ENCODE measurements around the gene COMMD3.
A peak's percentile ranks its signal among the peaks of the same experiment; 100 is the strongest.

The COMMD3 gene

DNA sequence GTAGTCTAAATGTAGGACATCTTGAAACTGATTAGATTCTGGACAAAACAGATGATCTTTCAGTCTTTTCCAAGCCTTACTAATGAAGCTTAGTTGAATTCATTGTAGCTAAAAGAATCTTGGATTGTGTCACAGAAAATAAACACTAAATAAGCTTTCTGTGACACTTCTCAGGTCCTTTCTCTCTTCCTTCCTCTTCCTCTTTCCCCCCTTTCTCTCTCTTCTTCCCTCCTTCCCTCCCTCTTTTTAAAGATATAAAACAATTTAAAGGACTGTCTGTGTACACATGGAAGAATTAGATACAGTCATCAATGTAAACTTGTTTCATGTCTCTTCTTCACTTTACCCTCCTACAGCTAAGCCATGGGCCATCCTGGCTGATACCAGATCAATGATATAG is 5.3 kb upstream of the COMMD3 start:
- H3K27ac Mint-ChIP-seq, result no peak overlapping the region
- no peak for DNase-seq (ENCODE audit: low spot score)

DNA sequence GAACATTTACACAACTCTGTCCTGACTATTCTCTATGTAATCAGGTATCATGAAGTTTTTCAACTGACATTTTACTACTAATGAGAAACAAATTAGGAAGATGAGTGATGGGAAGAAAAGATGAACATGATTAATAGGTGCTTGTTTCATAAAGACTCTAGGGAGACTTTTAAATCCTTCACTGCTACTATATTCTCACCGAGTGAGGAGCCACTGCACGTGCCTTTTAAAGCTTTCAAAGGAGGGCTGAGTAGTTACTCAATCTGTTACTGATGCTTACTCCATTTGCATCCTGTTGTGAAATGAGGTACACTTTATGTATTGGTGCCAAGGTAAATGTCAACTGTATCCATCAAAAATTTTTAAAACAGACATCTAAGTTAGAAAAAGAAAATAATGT is 1.3 kb upstream of the COMMD3 start:
- Mint-ChIP-seq H3K27ac (peak overlapping the region; percentile 99), H3K36me3 (ENCODE audit: low read depth) (peaks cover 13% of the 10 kb centered on the region), H3K9me3 (no peaks in the 10 kb centered on the region), H3K4me1 (ENCODE audit: low read depth) (peaks cover 36% of the 10 kb centered on the region), H3K27me3 (ENCODE audit: low read depth) (peaks cover 14% of the 10 kb centered on the region), H3K4me3 (peak overlapping the region; percentile 95)
- DNase-seq (ENCODE audit: low spot score), result no peak

More for the DNA sequence above, 5.3 kb upstream of the COMMD3 start:
- Mint-ChIP-seq H3K9me3 (no peaks in the 10 kb centered on the region), H3K4me3 (no peak overlapping the region), H3K27me3 (ENCODE audit: low read depth) (peaks cover 4% of the 10 kb centered on the region), H3K4me1 (ENCODE audit: low read depth) (peaks cover 23% of the 10 kb centered on the region), H3K36me3 (ENCODE audit: low read depth) (peaks cover 2% of the 10 kb centered on the region)

DNA sequence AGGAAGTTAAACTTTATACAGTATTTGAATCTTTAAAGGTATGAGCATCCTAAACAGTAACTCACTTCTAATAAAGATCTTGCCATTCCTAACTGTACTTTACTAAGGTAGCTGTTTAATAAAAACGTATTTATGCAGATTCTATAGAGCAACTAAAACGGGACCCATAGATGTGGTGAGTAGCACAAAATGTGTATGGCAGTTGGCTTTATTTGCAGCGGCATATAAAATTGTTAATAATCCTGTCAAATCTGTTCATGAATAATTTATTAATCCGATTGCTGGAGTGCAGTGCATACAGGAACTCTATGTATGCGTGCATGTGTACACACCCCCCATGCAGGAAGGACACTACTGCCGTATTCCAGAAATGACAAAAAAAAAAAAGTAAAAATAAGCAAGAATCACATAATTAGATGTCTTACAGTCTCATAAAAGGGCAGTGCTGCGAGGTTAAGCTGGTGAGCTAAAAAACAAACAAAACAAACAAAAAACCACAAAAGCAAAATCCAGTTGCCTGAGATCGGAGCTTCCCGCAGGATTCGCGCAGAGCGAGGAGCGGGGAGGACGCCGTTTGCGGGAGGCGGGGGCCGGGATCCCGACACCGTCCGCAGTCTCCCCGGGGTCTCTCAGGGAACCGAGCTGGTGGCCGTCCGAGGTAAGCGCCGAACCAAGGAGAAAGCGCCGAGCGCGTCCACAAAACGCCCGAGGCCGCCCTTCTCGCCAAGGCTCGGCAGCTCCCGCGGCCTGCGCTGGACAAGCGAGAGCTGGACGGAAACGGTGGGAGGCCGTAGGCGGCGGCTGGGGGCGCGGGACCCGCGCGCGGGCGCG is 518 bp upstream of the COMMD3 start:
- DNase-seq (ENCODE audit: low spot score), result no peak

DNA sequence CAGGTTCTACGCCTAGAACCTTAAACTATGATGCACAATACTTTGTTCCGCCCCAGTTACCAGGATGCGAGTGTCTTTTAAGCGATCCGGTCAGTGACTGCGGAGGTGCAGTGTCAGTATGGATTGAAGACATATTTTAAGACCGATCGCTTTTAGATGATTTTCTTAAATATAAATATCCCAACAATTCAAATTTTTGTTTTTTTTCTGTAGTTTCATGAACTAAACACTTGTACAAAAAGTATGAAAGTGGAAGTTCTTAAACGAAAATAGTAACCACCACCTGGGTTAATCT is 835 bp downstream of the COMMD3 start:
- H3K27me3 Mint-ChIP-seq (ENCODE audit: low read depth), result peaks cover 20% of the 10 kb centered on the region
- H3K4me1 Mint-ChIP-seq (ENCODE audit: low read depth), result peaks cover 38% of the 10 kb centered on the region
- peaks cover 17% of the 10 kb centered on the region for H3K36me3 Mint-ChIP-seq (ENCODE audit: low read depth)
- no peak for DNase-seq (ENCODE audit: low spot score)
- H3K27ac Mint-ChIP-seq, result peak overlapping the region; percentile 91
- H3K9me3 Mint-ChIP-seq, result no peaks in the 10 kb centered on the region
- peak overlapping the region; percentile 91 for H3K4me3 Mint-ChIP-seq

More for the DNA sequence above, 518 bp upstream of the COMMD3 start:
- Mint-ChIP-seq H3K27ac (peak overlapping the region; percentile 99), H3K27me3 (ENCODE audit: low read depth) (peaks cover 18% of the 10 kb centered on the region), H3K9me3 (no peaks in the 10 kb centered on the region), H3K4me1 (ENCODE audit: low read depth) (peaks cover 40% of the 10 kb centered on the region), H3K4me3 (peak overlapping the region; percentile 95), H3K36me3 (ENCODE audit: low read depth) (peaks cover 17% of the 10 kb centered on the region)

DNA sequence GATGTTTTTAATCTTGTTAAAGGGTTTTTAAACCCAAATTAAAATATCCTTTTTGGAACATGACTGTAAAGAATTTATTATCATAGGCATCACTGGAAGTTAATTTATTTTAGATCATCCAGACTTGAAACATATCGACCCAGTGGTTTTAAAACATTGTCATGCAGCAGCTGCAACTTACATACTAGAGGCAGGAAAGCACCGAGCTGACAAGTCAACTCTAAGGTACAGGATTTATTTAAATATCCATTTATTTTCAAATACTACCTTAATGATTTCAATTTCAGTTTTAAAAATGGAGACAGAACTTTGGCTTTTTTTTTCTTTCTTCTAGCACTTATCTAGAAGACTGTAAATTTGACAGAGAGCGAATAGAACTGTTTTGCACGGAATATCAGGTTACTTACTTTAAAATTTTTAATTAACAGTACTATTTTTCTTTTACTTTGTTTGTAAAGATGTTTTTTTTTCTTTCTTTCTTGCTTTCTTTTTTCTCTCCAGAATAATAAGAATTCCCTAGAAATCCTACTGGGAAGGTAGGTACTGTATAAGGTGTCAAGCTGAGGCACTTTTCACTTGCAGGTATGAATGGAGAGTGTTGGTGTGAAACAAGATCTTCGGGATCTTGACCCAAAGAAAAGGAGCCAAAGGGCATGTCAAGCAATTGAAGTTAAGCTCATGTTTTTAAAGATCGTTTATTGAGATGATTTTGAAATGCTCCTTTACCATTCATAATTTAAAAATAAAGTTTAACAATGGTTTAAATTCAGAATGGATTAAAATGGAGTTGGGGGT is 1.8 kb downstream of the COMMD3 start:
- no peak for DNase-seq (ENCODE audit: low spot score)
- Mint-ChIP-seq H3K27ac (no peak overlapping the region), H3K9me3 (no peaks in the 10 kb centered on the region), H3K4me3 (peak overlapping the region; percentile 91), H3K4me1 (ENCODE audit: low read depth) (peaks cover 44% of the 10 kb centered on the region), H3K27me3 (ENCODE audit: low read depth) (peaks cover 29% of the 10 kb centered on the region), H3K36me3 (ENCODE audit: low read depth) (peaks cover 24% of the 10 kb centered on the region)

DNA sequence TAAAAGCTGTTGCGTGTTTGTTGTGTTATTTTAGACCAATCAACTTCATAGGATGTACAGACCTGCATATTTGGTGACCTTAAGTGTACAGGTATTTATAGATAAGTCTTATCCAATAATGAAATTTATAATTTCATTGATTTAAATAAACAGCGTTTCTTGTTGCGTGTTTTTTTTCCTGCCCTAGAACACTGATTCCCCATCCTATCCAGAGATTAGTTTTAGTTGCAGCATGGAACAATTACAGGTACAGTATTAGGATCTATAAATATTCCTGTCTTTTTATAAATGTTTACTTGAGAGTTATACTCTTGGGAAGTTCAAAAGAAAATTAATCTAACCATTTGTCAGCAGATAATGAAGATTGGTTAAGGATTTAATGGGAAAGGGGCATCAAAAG is 2.6 kb downstream of the COMMD3 start:
- peaks cover 52% of the 10 kb centered on the region for H3K4me1 Mint-ChIP-seq (ENCODE audit: low read depth)
- no peak for DNase-seq (ENCODE audit: low spot score)
- peak overlapping the region; percentile 58 for H3K4me3 Mint-ChIP-seq
- H3K27ac Mint-ChIP-seq, result no peak overlapping the region
- peaks cover 29% of the 10 kb centered on the region for H3K36me3 Mint-ChIP-seq (ENCODE audit: low read depth)
- H3K27me3 Mint-ChIP-seq (ENCODE audit: low read depth), result peaks cover 37% of the 10 kb centered on the region
- no peaks in the 10 kb centered on the region for H3K9me3 Mint-ChIP-seq

DNA sequence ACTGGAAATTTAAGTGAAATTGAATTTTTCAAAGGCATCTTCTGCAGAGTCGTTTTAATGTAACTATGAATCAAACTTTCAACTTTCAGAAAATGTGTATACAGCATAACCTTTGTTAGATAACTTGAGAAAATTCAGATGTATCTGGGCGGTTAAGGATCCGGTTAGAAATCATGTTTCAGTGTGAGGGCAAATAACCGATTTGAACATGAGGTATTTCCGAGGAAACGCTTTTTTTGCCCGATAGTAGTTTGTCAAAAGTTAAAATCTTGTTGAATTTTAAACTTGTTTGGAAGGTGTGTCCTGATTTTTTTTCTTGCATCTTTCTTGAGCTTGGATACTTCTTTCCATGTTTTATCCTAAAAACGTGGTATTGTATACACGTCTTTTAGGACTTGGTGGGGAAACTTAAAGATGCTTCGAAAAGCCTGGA is 3.4 kb downstream of the COMMD3 start:
- Mint-ChIP-seq H3K27ac (peak overlapping the region; percentile 95), H3K4me1 (ENCODE audit: low read depth) (peaks cover 59% of the 10 kb centered on the region), H3K27me3 (ENCODE audit: low read depth) (peaks cover 45% of the 10 kb centered on the region)

DNA sequence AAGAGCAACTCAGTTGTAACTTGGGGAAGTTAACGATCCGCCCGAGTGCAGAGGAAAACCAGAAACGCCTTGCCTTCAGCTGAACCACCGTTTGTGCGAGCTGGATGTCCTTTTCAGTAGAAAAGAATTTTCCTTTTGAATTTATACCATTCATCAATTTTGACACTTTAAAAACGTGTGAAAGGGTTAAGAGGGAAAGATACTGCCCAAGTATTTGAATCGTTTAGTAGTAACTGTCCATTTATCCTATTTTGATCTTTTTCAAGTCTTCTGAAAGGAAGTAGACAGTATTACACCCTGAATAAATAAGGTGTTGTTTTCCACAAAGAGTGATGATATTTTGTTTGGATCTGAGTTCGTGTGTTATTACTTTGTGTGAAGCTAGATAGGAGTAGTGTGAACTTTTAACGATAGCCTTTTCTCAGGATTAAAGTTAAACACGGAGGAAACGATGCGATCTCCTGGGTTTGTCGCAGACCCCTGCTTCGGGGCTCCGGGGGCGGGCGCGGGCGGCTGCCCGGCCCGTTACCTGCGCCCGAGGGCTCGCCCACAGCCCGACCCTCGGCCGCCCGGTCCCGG is 3.9 kb downstream of the COMMD3 start:
- Mint-ChIP-seq H3K27me3 (ENCODE audit: low read depth) (peaks cover 47% of the 10 kb centered on the region), H3K36me3 (ENCODE audit: low read depth) (peaks cover 32% of the 10 kb centered on the region), H3K4me3 (peak overlapping the region; percentile 88), H3K9me3 (no peaks in the 10 kb centered on the region), H3K27ac (peak overlapping the region; percentile 95), H3K4me1 (ENCODE audit: low read depth) (peaks cover 58% of the 10 kb centered on the region)
- DNase-seq (ENCODE audit: low spot score), result no peak

More for the DNA sequence above, 3.4 kb downstream of the COMMD3 start:
- H3K4me3 Mint-ChIP-seq, result peak overlapping the region; percentile 88
- no peak for DNase-seq (ENCODE audit: low spot score)
- H3K9me3 Mint-ChIP-seq, result no peaks in the 10 kb centered on the region
- H3K36me3 Mint-ChIP-seq (ENCODE audit: low read depth), result peaks cover 32% of the 10 kb centered on the region

DNA sequence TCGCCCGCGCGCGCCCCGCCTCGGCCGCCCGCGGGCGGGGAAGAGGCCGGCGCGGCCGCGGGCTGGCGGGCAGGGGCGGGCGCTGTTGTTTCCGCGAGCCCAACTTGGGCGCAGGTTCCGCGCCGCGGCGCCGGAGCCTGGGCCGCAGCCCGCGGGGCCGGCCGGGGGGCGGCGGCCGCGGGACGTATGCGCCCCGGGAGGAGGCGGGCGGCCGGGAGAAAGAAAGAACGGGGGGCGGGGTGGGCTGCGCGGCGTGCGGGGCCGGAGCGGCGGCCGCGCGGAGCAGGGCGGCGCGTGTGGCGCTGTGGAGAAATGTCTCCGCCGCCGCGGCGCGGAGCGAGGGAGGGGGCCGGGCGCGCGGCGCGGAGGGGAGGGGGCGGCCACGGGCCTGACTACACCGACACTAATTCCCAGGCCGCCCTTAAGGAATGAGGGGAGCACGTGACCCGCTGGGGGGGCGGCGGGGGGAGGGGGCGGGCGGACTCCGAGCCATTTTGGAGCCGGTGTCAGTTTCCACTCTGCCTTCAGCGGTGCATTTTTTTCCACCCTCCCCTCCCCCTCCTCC is 4.5 kb downstream of the COMMD3 start, which contains the start of gene BMI1:
TSS of gene BMI1 (plus strand) at position 509 of the 565 bp plus-strand sequence. CDS start 5,351 bp downstream, outside the sequence.
- Mint-ChIP-seq H3K4me1 (ENCODE audit: low read depth) (peaks cover 52% of the 10 kb centered on the region), H3K27ac (peak within 1 kb of the TSS; percentile 95), H3K9me3 (no peaks in the 10 kb centered on the region), H3K27me3 (ENCODE audit: low read depth) (peaks cover 47% of the 10 kb centered on the region), H3K36me3 (ENCODE audit: low read depth) (peaks cover 30% of the 10 kb centered on the region), H3K4me3 (peak within 1 kb of the TSS; percentile 88)
- DNase-seq (ENCODE audit: low spot score), result peak; percentile 64

DNA sequence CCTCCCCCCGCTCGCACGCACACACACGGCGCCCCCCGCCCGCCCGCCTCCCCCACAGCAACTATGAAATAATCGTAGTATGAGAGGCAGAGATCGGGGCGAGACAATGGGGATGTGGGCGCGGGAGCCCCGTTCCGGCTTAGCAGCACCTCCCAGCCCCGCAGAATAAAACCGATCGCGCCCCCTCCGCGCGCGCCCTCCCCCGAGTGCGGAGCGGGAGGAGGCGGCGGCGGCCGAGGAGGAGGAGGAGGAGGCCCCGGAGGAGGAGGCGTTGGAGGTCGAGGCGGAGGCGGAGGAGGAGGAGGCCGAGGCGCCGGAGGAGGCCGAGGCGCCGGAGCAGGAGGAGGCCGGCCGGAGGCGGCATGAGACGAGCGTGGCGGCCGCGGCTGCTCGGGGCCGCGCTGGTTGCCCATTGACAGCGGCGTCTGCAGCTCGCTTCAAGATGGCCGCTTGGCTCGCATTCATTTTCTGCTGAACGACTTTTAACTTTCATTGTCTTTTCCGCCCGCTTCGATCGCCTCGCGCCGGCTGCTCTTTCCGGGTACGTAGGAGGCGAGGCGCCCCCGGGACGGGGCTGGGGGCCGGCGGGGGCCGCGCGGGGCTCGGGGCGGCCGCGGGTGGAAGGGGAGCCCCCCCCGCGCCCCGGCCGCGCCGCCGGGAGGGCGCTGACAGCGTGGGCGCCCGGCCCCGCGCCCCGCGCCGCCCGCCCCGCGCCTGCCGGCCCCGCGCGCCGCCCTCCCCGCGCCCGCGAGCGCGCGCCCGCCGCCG is 5.2 kb downstream of the COMMD3 start:
- Mint-ChIP-seq H3K27ac (peak overlapping the region; percentile 77), H3K4me1 (ENCODE audit: low read depth) (peaks cover 55% of the 10 kb centered on the region), H3K4me3 (peak overlapping the region; percentile 77), H3K27me3 (ENCODE audit: low read depth) (peaks cover 46% of the 10 kb centered on the region), H3K9me3 (no peaks in the 10 kb centered on the region), H3K36me3 (ENCODE audit: low read depth) (peaks cover 32% of the 10 kb centered on the region)
- DNase-seq (ENCODE audit: low spot score), result peak; percentile 56

DNA sequence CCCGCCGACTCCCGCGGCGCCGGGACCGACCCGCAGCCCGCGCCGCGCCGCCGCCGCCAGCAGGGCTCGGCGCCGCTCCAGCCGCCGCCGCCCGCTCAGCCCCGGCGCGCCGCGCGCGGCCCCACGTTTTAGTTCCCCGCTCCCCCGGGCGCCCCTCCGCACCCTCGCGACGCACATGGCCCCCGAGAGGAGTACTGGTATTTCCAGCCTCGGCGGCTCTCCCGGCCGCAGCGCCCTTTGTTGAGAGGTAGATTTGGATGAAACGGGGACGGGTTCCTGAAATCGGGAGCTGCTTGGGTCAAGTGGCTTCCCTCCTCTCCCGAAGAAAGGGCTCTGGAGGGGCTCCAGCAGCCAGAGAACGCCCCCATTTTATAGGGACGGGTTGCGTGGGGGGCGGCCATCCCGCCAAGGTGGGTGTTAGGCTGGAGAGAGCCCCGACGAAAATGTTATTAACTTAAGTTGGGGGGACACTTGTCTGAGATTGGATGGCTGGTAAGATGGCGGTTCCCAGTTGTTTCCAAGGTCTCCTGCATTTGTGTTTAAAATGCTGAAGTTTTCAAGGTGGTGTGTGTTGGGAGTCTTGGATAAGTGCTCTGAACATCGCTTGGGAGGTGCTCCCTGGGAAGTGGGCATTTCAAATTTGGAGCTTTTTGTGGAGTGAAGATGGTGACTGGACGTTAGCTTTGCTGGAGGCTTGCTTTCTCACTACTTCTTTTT is 5.9 kb downstream of the COMMD3 start:
- peaks cover 46% of the 10 kb centered on the region for H3K27me3 Mint-ChIP-seq (ENCODE audit: low read depth)
- H3K27ac Mint-ChIP-seq, result peak overlapping the region; percentile 79
- DNase-seq (ENCODE audit: low spot score), result no peak
- H3K4me1 Mint-ChIP-seq (ENCODE audit: low read depth), result peaks cover 58% of the 10 kb centered on the region
- H3K36me3 Mint-ChIP-seq (ENCODE audit: low read depth), result peaks cover 35% of the 10 kb centered on the region
- peak overlapping the region; percentile 84 for H3K4me3 Mint-ChIP-seq
- no peaks in the 10 kb centered on the region for H3K9me3 Mint-ChIP-seq

DNA sequence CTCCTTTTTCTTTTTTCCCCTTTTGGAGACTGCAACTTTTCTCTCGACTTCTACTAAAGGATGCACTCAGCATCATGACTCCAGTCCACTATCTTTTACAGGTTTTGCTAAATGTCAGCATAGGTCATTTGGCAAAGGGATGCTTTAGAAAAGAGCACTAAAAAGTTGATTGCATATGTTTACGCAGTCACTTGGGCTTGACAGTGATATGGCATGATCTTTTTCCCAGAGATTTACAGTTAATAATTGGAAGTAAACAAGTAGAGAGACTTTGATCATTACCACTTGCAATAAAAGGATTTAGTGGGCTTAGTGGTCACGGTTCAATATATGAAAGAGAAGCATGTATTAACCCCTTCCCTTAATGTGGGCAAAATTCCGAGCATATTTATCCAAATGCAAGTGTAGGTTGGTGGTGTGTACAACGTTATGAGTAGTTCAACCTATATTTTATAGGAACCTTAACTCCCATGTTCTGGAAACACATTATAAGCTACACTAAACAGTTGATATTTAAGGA is 6.5 kb downstream of the COMMD3 start:
- Mint-ChIP-seq H3K9me3 (no peaks in the 10 kb centered on the region), H3K4me3 (peak overlapping the region; percentile 84), H3K36me3 (ENCODE audit: low read depth) (peaks cover 39% of the 10 kb centered on the region), H3K27ac (peak overlapping the region; percentile 79), H3K27me3 (ENCODE audit: low read depth) (peaks cover 46% of the 10 kb centered on the region), H3K4me1 (ENCODE audit: low read depth) (peaks cover 56% of the 10 kb centered on the region)
- DNase-seq (ENCODE audit: low spot score), result no peak

Measured in T-helper 2 cell treated with Interferon-gamma antibody and Interleukin-4, amounts not matched to agents 5 μg/mL and 100 μg/mL, for 36 hours (primary cell).